Measurements from ENCODE around the gene TTLL11. TPM values are rescaled to one million over a fixed set of nuclear protein-coding genes. Genes with fewer than 3 reads are reported as not detected.

Gene TTLL11
- total and polyA plus RNA-seq, 2 experiments from 2014 or later: 4.7 to 6.7 TPM

GRCh38 chr9:121836366-121836885 lies 256.7 kb downstream of the TTLL11 start:
- H3K27me3 ChIP-seq: no peaks in the 10 kb centered on the region
- no peaks in the 10 kb centered on the region for H3K9me3 ChIP-seq (ENCODE audit: low read depth)
- no peak overlapping the region for H3K27ac ChIP-seq
- TF ChIP-seq, protein P1, sequence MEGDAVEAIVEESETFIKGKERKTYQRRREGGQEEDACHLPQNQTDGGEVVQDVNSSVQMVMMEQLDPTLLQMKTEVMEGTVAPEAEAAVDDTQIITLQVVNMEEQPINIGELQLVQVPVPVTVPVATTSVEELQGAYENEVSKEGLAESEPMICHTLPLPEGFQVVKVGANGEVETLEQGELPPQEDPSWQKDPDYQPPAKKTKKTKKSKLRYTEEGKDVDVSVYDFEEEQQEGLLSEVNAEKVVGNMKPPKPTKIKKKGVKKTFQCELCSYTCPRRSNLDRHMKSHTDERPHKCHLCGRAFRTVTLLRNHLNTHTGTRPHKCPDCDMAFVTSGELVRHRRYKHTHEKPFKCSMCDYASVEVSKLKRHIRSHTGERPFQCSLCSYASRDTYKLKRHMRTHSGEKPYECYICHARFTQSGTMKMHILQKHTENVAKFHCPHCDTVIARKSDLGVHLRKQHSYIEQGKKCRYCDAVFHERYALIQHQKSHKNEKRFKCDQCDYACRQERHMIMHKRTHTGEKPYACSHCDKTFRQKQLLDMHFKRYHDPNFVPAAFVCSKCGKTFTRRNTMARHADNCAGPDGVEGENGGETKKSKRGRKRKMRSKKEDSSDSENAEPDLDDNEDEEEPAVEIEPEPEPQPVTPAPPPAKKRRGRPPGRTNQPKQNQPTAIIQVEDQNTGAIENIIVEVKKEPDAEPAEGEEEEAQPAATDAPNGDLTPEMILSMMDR (IDR thresholded peaks at IDR 0.05; ENCODE audit: low read depth, low read length): no peak
- H3K4me3 ChIP-seq: no peak overlapping the region
- H3K36me3 ChIP-seq: no peaks in the 10 kb centered on the region
- peaks cover 12% of the 10 kb centered on the region for H3K4me1 ChIP-seq (ENCODE audit: low read depth)
- no peak for DNase-seq (ENCODE audit: low read depth in 1 of 2, low spot score in 1 of 2)

DNA sequence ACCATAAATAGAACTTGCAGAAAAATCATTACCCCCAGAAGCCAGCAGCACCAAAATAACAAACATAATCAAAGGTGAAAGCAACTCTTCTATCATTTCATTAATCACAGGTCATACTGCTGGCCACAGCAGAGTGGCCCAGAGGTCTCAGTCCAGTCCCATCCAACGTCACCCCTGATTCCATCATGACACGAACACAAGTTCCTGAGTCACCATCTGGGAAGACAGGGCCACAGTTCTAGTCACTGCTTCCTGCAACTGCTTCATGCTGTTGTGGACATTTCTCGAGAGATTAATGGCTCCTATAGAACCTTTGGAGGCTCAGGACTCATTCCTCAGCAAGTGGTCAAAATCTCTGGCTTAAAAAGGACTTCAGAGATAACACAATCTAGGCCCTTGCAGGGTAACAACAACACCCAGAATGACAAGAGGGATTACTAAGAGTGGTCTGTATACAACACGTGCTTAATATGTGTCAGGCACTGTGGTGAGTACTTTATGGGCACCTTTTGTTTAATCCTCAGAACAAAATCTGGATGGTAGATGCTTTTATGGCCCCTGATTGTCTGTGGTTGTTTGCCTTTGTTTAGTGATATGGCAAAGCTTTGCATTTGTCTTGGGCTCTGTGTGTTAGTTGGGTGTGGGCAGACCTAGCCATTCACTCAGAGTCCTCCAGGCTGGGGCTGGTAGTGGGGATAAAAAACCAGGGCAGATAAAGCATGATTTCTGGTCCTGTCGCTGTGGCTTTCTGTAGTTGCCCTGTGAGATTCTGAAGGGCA lies 257.3 kb downstream of the TTLL11 start:
- H3K4me3 ChIP-seq: no peak overlapping the region
- no peak for DNase-seq (ENCODE audit: low read depth in 1 of 2, low spot score in 1 of 2)
- peaks cover 12% of the 10 kb centered on the region for H3K4me1 ChIP-seq (ENCODE audit: low read depth)
- no peaks in the 10 kb centered on the region for H3K27me3 ChIP-seq
- H3K9me3 ChIP-seq (ENCODE audit: low read depth): no peaks in the 10 kb centered on the region
- no peaks in the 10 kb centered on the region for H3K36me3 ChIP-seq
- H3K27ac ChIP-seq: no peak overlapping the region
- TF ChIP-seq, protein P1 (IDR thresholded peaks at IDR 0.05; ENCODE audit: low read depth, low read length): no peak

- TF ChIP-seq, protein P1 (IDR thresholded peaks at IDR 0.05; ENCODE audit: low read depth, low read length): no peak
- no peak for DNase-seq (ENCODE audit: low read depth in 1 of 2, low spot score in 1 of 2)
- Histone ChIP-seq H3K9me3 (ENCODE audit: low read depth) (no peaks in the 10 kb centered on the region), H3K27ac (no peak overlapping the region), H3K27me3 (no peaks in the 10 kb centered on the region), H3K36me3 (no peaks in the 10 kb centered on the region), H3K4me3 (no peak overlapping the region), H3K4me1 (ENCODE audit: low read depth) (peaks cover 12% of the 10 kb centered on the region)
Measured at GRCh38 chr9:121833061-121833460, 260.0 kb downstream of the TTLL11 start.

GRCh38 chr9:121831869-121832268 lies 261.2 kb downstream of the TTLL11 start:
- TF ChIP-seq, protein P1 (IDR thresholded peaks at IDR 0.05; ENCODE audit: low read depth, low read length): no peak
- H3K4me3 ChIP-seq: no peak overlapping the region
- H3K4me1 ChIP-seq (ENCODE audit: low read depth): peaks cover 6% of the 10 kb centered on the region
- H3K27ac ChIP-seq: no peak overlapping the region
- H3K27me3 ChIP-seq: no peaks in the 10 kb centered on the region
- H3K36me3 ChIP-seq: no peaks in the 10 kb centered on the region
- no peaks in the 10 kb centered on the region for H3K9me3 ChIP-seq (ENCODE audit: low read depth)
- DNase-seq (ENCODE audit: low read depth in 1 of 2, low spot score in 1 of 2): no peak

GRCh38 chr9:121830441-121831140 lies 262.5 kb downstream of the TTLL11 start:
- Histone ChIP-seq H3K4me1 (ENCODE audit: low read depth) (peaks cover 3% of the 10 kb centered on the region), H3K36me3 (no peaks in the 10 kb centered on the region), H3K27me3 (no peaks in the 10 kb centered on the region), H3K9me3 (ENCODE audit: low read depth) (no peaks in the 10 kb centered on the region), H3K4me3 (no peak overlapping the region), H3K27ac (no peak overlapping the region)
- DNase-seq (ENCODE audit: low read depth in 1 of 2, low spot score in 1 of 2): no peak
- TF ChIP-seq, protein P1 (IDR thresholded peaks at IDR 0.05; ENCODE audit: low read depth, low read length): no peak

Data from cardiac muscle cell (in vitro differentiated cells and primary cell).